ENCODE data around the gene CCDC33.
A peak's percentile ranks its signal among the peaks of the same experiment; 100 is the strongest.

The CCDC33 gene

GRCh38 chr15:74381481-74381880 lies 145.4 kb downstream of the CCDC33 start:
- DNase-seq (ENCODE audit: low read depth, low spot score): no peak

GRCh38 chr15:74382004-74382816 lies 146.1 kb downstream of the CCDC33 start:
- no peak for DNase-seq (ENCODE audit: low read depth, low spot score)

DNA sequence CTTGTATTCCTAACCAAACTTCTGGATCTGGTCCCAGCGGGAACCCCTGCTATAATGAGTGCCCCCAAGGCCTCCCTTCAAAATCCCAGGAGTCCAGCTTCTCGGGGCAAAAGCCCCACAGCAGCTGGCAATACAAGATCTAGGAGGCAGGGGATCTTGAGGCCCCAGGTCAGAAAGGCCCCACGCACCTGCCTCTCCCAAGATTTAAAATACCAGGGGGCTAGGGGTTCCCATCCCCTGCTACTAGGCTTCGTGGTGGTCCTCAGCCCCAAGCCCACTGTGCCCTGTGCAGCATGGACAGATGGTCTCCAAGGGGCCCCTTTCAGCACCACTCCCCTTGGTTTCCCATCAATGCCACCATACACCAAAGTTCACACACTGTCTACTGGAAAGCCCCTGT lies 147.2 kb downstream of the CCDC33 start:
- no peak for DNase-seq (ENCODE audit: low read depth, low spot score)

GRCh38 chr15:74383695-74384565 lies 147.8 kb downstream of the CCDC33 start:
- DNase-seq (ENCODE audit: low read depth, low spot score): peak; percentile 59

GRCh38 chr15:74384566-74384880 lies 148.4 kb downstream of the CCDC33 start:
- DNase-seq (ENCODE audit: low read depth, low spot score): no peak

DNA sequence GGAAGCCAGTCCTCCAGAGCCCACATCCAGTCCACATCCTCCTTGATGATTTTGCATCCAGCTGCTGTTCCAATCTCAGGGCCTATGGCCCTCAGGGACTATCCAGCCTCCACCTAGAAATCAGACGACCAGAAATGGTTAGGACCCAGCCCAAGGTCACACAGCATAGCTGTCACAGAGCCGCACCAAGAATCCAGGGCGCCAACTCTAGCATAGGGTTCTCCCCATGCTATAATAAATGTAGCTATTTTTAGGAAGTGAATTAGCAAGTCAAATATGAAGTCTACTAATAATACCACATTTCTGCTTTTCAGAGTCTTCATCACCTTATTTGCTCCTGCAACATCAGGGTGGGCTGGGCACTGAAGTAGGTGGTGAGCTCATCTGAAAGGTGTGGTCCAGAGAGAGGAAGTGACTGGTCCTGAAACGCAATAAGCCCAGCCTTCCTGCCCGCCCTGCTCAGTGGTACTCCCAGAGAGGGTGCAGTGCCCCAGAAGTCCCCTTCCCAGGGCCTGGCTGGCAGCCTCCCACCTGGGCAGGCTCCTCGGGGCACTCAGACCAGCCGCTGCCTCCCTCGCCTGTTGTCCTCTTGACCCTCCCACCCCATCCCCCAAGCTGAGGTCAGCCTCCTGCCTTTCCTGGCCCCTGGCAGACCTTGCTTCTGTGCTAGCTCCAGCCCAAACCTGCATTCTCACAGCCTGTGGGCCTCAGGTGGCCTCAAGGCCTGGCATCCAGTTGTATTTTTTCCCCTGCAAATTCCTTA lies 148.9 kb downstream of the CCDC33 start:
- DNase-seq (ENCODE audit: low read depth, low spot score): no peak

DNA sequence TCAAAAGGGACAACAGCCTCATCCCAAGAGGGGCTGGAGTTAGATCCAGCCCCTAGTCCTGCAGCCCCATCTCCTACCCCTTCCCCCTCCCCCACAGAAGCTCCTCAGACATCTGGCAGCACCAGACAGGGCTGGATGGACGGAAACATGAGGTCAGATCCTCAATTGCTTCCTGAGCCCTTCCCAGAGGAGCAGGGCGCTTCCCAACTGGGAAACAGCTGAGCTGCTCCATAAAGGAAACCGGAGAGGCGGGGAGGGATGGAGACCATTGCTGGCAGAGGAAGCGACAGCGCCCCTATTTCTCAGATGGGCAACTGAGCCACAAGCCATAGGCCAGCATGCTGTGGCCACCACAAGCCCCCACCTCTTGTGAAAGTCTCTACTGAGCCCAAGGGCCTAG lies 149.6 kb downstream of the CCDC33 start:
- DNase-seq (ENCODE audit: low read depth, low spot score): no peak

All from activated naive CD8-positive, alpha-beta T cell treated with anti-CD3 and anti-CD28 coated beads, Interleukin-2, amount 50 U/mL, for 16 hours (primary cell).